A549 (cell line): ENCODE results near the gene P4HTM.

Experiments
- CEBPB ChIP-seq, 2 experiments: fragments of >200 bp in 1 of 2; sonication (Bioruptor Twin) in 1 of 2; formaldehyde crosslinking in 1 of 2; IDR thresholded peaks; 2 replicates each; pipeline ENCODE4 v1.6.1; 2012 to 2016
- EP300 ChIP-seq, 2 experiments: fragments of >200 bp; sonication (Bioruptor Twin); formaldehyde crosslinking; IDR thresholded peaks; 2 replicates in 1 of 2; 3 replicates in 1 of 2; pipeline ENCODE4 v1.6.1; 2016 to 2017
- ESRRA ChIP-seq: fragments of 150-350 bp; IDR thresholded peaks from 2 replicates; pipeline ENCODE4 v1.6.1; 2014; ENCODE audit warnings: mild to moderate bottlenecking, low read length, borderline replicate concordance
- FOSL2 ChIP-seq, 2 experiments: fragments of 450-650 bp in 1 of 2; fragments of >200 bp in 1 of 2; sonication (Bioruptor Twin) in 1 of 2; formaldehyde crosslinking; IDR thresholded peaks; 2 replicates each; pipeline versions ENCODE4 v1.5.0 to v1.6.1; 2016 to 2020; ENCODE audit warnings: mild to moderate bottlenecking in 1 of 2, moderate library complexity in 1 of 2
- HDAC2 ChIP-seq: fragments of 200-600 bp; sonication (generic); IDR thresholded peaks from 2 replicates; pipeline ENCODE4 v1.6.1; 2016
- KDM1A ChIP-seq: fragments of 200-600 bp; sonication (generic); IDR thresholded peaks from 2 replicates; pipeline ENCODE4 v1.6.1; 2016; ENCODE audit warnings: low read depth, mild to moderate bottlenecking
- MAFK ChIP-seq: fragments of 450-650 bp; IDR thresholded peaks from 2 replicates; pipeline ENCODE4 v1.6.1; 2014; ENCODE audit not compliant: partially characterized antibody
- MAX ChIP-seq: IDR thresholded peaks from 2 replicates; pipeline ENCODE4 v1.6.1; 2012
- NFE2L2 ChIP-seq: fragments of 150-350 bp; conservative IDR thresholded peaks from 2 replicates; pipeline ENCODE4 v1.6.1; 2014; ENCODE audit warnings: low read length
- POLR2A ChIP-seq: IDR thresholded peaks from 2 replicates; pipeline ENCODE4 v1.6.1; 2012; ENCODE audit warnings: mild to moderate bottlenecking, low read length
- RFX5 ChIP-seq: fragments of 450-650 bp; IDR thresholded peaks from 2 replicates; pipeline ENCODE4 v1.7.1; 2014; ENCODE audit warnings: antibody characterized with exemption, mild to moderate bottlenecking, moderate library complexity
- USF2 ChIP-seq: fragments of 450-650 bp; IDR thresholded peaks from 2 replicates; pipeline ENCODE4 v1.6.1; 2014; ENCODE audit warnings: antibody characterized with exemption
- TF ChIP-seq, protein P1 (sequence below): fragments of >200 bp; sonication (Bioruptor Twin); formaldehyde crosslinking; IDR thresholded peaks from 3 replicates; pipeline ENCODE4 v1.5.1; 2016
- TF ChIP-seq, protein P2 (sequence below): fragments of 200-600 bp; sonication (generic); IDR thresholded peaks from 2 replicates; pipeline ENCODE4 v1.6.1; 2016; ENCODE audit warnings: antibody characterized with exemption, mild to moderate bottlenecking, moderate library complexity

DNA sequence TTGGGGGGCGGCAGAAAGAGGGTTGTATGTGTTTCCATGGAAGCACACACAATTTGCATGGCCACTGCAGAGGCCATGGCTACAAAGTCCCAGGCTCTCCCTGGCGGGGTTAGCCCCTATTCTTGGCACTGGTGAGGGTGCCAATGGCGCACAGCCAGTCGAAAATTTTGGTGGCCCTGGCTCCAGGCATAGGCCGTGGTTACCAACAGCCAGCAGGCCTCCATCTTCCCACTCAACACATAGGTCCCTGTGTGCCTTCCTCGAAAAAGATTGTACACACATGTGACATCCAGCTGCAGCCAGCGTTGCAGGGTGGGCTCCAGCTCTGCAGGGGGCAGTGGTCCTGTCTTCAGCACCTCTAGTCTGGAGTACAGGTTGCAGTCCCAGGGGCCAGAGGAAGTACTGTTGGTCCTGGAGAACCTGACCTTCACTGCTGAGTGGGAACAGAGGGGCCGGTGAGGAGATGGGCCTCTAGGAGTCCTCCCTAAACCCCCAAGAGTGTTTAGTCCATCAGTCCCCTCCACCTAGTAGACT, 7.1 kb downstream of the P4HTM start:
- TF ChIP-seq MAFK (no peak), KDM1A (no peak), MAX (no peak), EP300 (IDR thresholded peaks at IDR 0.05) (no peak), USF2 (no peak), POLR2A (no peak), RFX5 (no peak), NFE2L2 (no peak), ESRRA (no peak), FOSL2 (IDR thresholded peaks at IDR 0.05) (no peak), FOSL2 (CRISPR knock-in tag; IDR thresholded peaks at IDR 0.05) (no peak), CEBPB (IDR thresholded peaks at IDR 0.05) (no peak), HDAC2 (no peak)
- TF ChIP-seq, protein P1, sequence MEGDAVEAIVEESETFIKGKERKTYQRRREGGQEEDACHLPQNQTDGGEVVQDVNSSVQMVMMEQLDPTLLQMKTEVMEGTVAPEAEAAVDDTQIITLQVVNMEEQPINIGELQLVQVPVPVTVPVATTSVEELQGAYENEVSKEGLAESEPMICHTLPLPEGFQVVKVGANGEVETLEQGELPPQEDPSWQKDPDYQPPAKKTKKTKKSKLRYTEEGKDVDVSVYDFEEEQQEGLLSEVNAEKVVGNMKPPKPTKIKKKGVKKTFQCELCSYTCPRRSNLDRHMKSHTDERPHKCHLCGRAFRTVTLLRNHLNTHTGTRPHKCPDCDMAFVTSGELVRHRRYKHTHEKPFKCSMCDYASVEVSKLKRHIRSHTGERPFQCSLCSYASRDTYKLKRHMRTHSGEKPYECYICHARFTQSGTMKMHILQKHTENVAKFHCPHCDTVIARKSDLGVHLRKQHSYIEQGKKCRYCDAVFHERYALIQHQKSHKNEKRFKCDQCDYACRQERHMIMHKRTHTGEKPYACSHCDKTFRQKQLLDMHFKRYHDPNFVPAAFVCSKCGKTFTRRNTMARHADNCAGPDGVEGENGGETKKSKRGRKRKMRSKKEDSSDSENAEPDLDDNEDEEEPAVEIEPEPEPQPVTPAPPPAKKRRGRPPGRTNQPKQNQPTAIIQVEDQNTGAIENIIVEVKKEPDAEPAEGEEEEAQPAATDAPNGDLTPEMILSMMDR = no peak
- TF ChIP-seq, protein P2, sequence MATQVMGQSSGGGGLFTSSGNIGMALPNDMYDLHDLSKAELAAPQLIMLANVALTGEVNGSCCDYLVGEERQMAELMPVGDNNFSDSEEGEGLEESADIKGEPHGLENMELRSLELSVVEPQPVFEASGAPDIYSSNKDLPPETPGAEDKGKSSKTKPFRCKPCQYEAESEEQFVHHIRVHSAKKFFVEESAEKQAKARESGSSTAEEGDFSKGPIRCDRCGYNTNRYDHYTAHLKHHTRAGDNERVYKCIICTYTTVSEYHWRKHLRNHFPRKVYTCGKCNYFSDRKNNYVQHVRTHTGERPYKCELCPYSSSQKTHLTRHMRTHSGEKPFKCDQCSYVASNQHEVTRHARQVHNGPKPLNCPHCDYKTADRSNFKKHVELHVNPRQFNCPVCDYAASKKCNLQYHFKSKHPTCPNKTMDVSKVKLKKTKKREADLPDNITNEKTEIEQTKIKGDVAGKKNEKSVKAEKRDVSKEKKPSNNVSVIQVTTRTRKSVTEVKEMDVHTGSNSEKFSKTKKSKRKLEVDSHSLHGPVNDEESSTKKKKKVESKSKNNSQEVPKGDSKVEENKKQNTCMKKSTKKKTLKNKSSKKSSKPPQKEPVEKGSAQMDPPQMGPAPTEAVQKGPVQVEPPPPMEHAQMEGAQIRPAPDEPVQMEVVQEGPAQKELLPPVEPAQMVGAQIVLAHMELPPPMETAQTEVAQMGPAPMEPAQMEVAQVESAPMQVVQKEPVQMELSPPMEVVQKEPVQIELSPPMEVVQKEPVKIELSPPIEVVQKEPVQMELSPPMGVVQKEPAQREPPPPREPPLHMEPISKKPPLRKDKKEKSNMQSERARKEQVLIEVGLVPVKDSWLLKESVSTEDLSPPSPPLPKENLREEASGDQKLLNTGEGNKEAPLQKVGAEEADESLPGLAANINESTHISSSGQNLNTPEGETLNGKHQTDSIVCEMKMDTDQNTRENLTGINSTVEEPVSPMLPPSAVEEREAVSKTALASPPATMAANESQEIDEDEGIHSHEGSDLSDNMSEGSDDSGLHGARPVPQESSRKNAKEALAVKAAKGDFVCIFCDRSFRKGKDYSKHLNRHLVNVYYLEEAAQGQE = no peak
